ENCODE results near the gene ZP1. TPM values are rescaled to one million over a fixed set of nuclear protein-coding genes. Genes with fewer than 3 reads are reported as not detected.

Gene ZP1
- total RNA-seq, 1 donor from 2014 or later: 0.40 TPM

- DNase-seq (ENCODE audit: low spot score): no peak
- TF ChIP-seq, protein P1, sequence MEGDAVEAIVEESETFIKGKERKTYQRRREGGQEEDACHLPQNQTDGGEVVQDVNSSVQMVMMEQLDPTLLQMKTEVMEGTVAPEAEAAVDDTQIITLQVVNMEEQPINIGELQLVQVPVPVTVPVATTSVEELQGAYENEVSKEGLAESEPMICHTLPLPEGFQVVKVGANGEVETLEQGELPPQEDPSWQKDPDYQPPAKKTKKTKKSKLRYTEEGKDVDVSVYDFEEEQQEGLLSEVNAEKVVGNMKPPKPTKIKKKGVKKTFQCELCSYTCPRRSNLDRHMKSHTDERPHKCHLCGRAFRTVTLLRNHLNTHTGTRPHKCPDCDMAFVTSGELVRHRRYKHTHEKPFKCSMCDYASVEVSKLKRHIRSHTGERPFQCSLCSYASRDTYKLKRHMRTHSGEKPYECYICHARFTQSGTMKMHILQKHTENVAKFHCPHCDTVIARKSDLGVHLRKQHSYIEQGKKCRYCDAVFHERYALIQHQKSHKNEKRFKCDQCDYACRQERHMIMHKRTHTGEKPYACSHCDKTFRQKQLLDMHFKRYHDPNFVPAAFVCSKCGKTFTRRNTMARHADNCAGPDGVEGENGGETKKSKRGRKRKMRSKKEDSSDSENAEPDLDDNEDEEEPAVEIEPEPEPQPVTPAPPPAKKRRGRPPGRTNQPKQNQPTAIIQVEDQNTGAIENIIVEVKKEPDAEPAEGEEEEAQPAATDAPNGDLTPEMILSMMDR (IDR thresholded peaks at IDR 0.05): peak; percentile 74
- Mint-ChIP-seq H3K27me3 (ENCODE audit: low read depth) (peaks cover 8% of the 10 kb centered on the region), H3K4me3 (ENCODE audit: unreplicated experiment) (peak overlapping the region; percentile 95), H3K36me3 (ENCODE audit: low read depth) (peaks cover 1% of the 10 kb centered on the region), H3K27ac (ENCODE audit: unreplicated experiment) (peak overlapping the region; percentile 93), H3K4me1 (ENCODE audit: low read depth) (peaks cover 44% of the 10 kb centered on the region), H3K9me3 (ENCODE audit: low read depth) (no peaks in the 10 kb centered on the region)
Measured at GRCh38 chr11:60915248-60915914, 48.0 kb downstream of the ZP1 start.

DNA sequence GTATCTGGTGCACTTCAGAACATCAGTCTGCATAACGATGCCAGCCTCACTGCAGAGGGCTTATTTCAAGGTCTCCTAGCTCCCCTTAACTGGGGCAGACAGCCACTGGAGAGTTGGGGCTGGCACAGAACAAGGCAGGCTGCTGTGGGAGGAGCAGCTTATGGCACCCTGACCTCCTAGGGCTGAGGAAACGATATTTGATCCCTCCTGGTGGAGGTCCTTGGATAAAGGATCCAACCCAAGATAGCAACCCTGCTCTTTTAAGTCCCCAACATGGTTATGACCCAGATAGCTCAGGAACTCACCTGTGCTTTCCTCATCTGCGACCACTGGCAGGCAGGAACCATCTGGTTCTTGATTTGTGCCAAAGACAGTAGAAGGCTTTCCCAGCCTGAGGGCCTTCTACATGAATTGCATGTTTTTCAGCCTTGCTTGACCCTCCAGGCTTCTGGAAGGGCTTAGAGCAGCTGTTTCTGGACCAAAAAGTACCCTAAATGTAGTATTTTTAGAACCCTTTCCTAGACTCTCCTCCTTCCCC lies 49.4 kb downstream of the ZP1 start:
- peaks cover 44% of the 10 kb centered on the region for H3K4me1 Mint-ChIP-seq (ENCODE audit: low read depth)
- no peak overlapping the region for H3K4me3 Mint-ChIP-seq (ENCODE audit: unreplicated experiment)
- no peak for DNase-seq (ENCODE audit: low spot score)
- TF ChIP-seq, protein P1 (IDR thresholded peaks at IDR 0.05): no peak
- H3K27me3 Mint-ChIP-seq (ENCODE audit: low read depth): peaks cover 3% of the 10 kb centered on the region
- H3K9me3 Mint-ChIP-seq (ENCODE audit: low read depth): no peaks in the 10 kb centered on the region
- H3K36me3 Mint-ChIP-seq (ENCODE audit: low read depth): peaks cover 7% of the 10 kb centered on the region
- no peak overlapping the region for H3K27ac Mint-ChIP-seq (ENCODE audit: unreplicated experiment)

- Mint-ChIP-seq H3K27me3 (ENCODE audit: low read depth) (no peaks in the 10 kb centered on the region), H3K4me1 (ENCODE audit: low read depth) (peaks cover 43% of the 10 kb centered on the region), H3K9me3 (ENCODE audit: low read depth) (no peaks in the 10 kb centered on the region), H3K4me3 (ENCODE audit: unreplicated experiment) (no peak overlapping the region), H3K27ac (ENCODE audit: unreplicated experiment) (no peak overlapping the region), H3K36me3 (ENCODE audit: low read depth) (peaks cover 9% of the 10 kb centered on the region)
- TF ChIP-seq, protein P1 (IDR thresholded peaks at IDR 0.05): no peak
- DNase-seq (ENCODE audit: low spot score): no peak
Measured at GRCh38 chr11:60917267-60917666, 49.9 kb downstream of the ZP1 start.

DNA sequence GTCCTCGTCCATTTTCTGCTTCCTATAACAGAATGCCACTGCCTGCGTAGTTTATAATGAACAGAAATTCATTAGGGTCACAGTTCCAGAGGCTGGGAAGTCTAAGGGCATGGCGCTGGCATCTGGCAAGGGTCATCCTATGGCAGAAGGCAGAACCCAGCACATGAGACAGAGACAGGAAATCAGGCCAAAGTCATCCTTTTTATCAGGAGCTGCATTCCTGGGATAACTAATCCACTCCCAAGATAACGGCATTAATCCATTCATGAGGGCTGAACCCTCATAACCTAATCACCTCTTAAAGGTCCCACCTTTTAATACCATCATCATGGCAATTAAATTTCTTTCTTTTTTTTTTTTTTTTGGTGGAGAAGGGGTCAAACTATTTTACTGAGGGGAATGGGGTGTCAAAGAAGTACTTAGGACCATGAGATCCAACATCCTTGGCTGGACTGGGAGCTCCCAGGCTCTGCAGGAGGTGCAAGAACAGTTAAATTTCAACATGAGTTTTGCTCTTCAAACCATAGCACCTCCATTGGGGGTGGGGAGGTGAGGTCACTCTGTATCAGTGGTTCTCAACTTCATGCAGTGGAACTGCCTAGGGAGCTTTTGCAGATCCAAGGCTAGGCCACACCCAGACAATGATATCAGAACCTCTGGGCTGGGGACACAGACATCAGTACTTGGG lies 51.1 kb downstream of the ZP1 start:
- DNase-seq (ENCODE audit: low spot score): no peak
- Mint-ChIP-seq H3K36me3 (ENCODE audit: low read depth) (peaks cover 12% of the 10 kb centered on the region), H3K4me3 (ENCODE audit: unreplicated experiment) (no peak overlapping the region), H3K27me3 (ENCODE audit: low read depth) (no peaks in the 10 kb centered on the region), H3K27ac (ENCODE audit: unreplicated experiment) (no peak overlapping the region), H3K4me1 (ENCODE audit: low read depth) (peaks cover 32% of the 10 kb centered on the region), H3K9me3 (ENCODE audit: low read depth) (no peaks in the 10 kb centered on the region)
- TF ChIP-seq, protein P1 (IDR thresholded peaks at IDR 0.05): no peak

DNA sequence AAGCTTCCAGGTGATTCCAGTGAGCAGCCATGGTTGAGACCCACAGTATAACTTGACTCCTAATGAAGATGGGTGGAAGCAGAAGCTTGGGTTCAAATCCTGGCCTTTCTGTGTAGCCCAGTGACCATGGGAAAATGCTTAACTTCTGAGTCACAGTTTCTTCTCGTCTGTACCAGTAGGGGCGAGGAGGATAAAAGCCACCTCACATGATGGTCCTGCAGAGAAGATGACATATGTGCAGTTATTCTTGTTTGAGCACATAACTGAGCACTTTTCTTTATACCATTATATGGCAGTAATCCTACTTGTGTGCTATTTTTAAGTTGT lies 51.6 kb downstream of the ZP1 start:
- TF ChIP-seq, protein P1 (IDR thresholded peaks at IDR 0.05): no peak
- peaks cover 29% of the 10 kb centered on the region for H3K4me1 Mint-ChIP-seq (ENCODE audit: low read depth)
- DNase-seq (ENCODE audit: low spot score): no peak
- no peak overlapping the region for H3K4me3 Mint-ChIP-seq (ENCODE audit: unreplicated experiment)
- no peaks in the 10 kb centered on the region for H3K27me3 Mint-ChIP-seq (ENCODE audit: low read depth)
- no peaks in the 10 kb centered on the region for H3K9me3 Mint-ChIP-seq (ENCODE audit: low read depth)
- H3K36me3 Mint-ChIP-seq (ENCODE audit: low read depth): peaks cover 12% of the 10 kb centered on the region
- no peak overlapping the region for H3K27ac Mint-ChIP-seq (ENCODE audit: unreplicated experiment)

Data from chondrocyte (in vitro differentiated cells).